Neural progenitor cell (in vitro differentiated cells): ENCODE results near the gene TMEM82. TPM values are rescaled to one million over a fixed set of nuclear protein-coding genes. Genes with fewer than 3 reads are reported as not detected.

Source experiments
- DNase-seq: peaks from one replicate; pipeline ENCODE4 v3.0.0-alpha.2; 2016; ENCODE audit warnings: low spot score
- H2AFZ ChIP-seq: fragments of 200-600 bp; sonication (generic); replicated peaks from 2 replicates; pipeline ENCODE4 v1.6.1; 2016; ENCODE audit warnings: antibody characterized with exemption
- H3F3A ChIP-seq: fragments of 200-600 bp; sonication (generic); 2 replicates; pipeline ENCODE4 v1.6.1; 2016; ENCODE audit warnings: antibody characterized with exemption, low read depth
- H3K27ac ChIP-seq: fragments of 200-600 bp; sonication (generic); 2 replicates; pipeline ENCODE4 v1.5.1; 2016; ENCODE audit warnings: mild to moderate bottlenecking
- H3K27me3 ChIP-seq: fragments of 200-600 bp; sonication (generic); 2 replicates; pipeline ENCODE4 v1.6.1; 2016; ENCODE audit warnings: mild to moderate bottlenecking, moderate library complexity
- H3K36me3 ChIP-seq: fragments of 200-600 bp; sonication (generic); 2 replicates; pipeline ENCODE4 v1.5.1; 2016
- H3K4me1 ChIP-seq: fragments of 200-600 bp; sonication (generic); 2 replicates; pipeline ENCODE4 v1.6.1; 2016; ENCODE audit warnings: mixed run types
- H3K4me2 ChIP-seq: fragments of 200-600 bp; sonication (generic); 2 replicates; pipeline ENCODE4 v1.6.1; 2016
- H3K4me3 ChIP-seq: fragments of 200-600 bp; sonication (generic); 2 replicates; pipeline ENCODE4 v1.5.1; 2016
- H3K79me2 ChIP-seq: fragments of 200-600 bp; sonication (generic); 2 replicates; pipeline ENCODE4 v1.6.1; 2016; ENCODE audit warnings: low read depth
- H3K9ac ChIP-seq: fragments of 200-600 bp; sonication (generic); 2 replicates; pipeline ENCODE4 v1.6.1; 2016
- H3K9me3 ChIP-seq: fragments of 200-600 bp; sonication (generic); 2 replicates; pipeline ENCODE4 v1.5.1; 2016; ENCODE audit warnings: low read depth
- H4K20me1 ChIP-seq: fragments of 200-600 bp; sonication (generic); 2 replicates; pipeline ENCODE4 v1.6.1; 2016; ENCODE audit warnings: low read depth
- H3K27ac Mint-ChIP-seq: 3 replicates; pipeline ENCODE4 v1.8.0; 2021; ENCODE audit warnings: mixed read lengths
- H3K27me3 Mint-ChIP-seq: 2 replicates; pipeline ENCODE4 v1.8.0; 2022; ENCODE audit warnings: low read depth, mild to moderate bottlenecking, inconsistent platforms, moderate library complexity, mixed read lengths; ENCODE audit not compliant: insufficient read depth
- H3K36me3 Mint-ChIP-seq: 3 replicates; pipeline ENCODE4 v1.8.0; 2021; ENCODE audit warnings: mixed read lengths
- H3K4me1 Mint-ChIP-seq: 3 replicates; pipeline ENCODE4 v1.8.0; 2021; ENCODE audit warnings: mixed read lengths
- H3K4me3 Mint-ChIP-seq: 3 replicates; pipeline ENCODE4 v1.8.0; 2021; ENCODE audit warnings: mild to moderate bottlenecking, moderate library complexity, mixed read lengths
- H3K9me3 Mint-ChIP-seq: 3 replicates; pipeline ENCODE4 v1.8.0; 2020; ENCODE audit warnings: mixed read lengths
- EZH2 ChIP-seq: fragments of 200-600 bp; sonication (generic); IDR thresholded peaks from 2 replicates; pipeline ENCODE4 v1.6.1; 2017; ENCODE audit warnings: antibody characterized with exemption, mild to moderate bottlenecking, moderate library complexity
- EZH2phosphoT487 ChIP-seq: fragments of 200-600 bp; sonication (generic); IDR thresholded peaks from 2 replicates; pipeline ENCODE4 v1.6.1; 2017; ENCODE audit warnings: antibody characterized with exemption
- total RNA-seq: library from RNA; depleted of rRNA; stranded (reverse); fragments of >200 nt; gene quantifications from 2 replicates; pipeline ENCODE4 v1.2.3, GENCODE V29; 2015; ENCODE audit warnings: low replicate concordance
- TF ChIP-seq, protein P1 (sequence below): fragments of 200-600 bp; sonication (generic); IDR thresholded peaks from 2 replicates; pipeline ENCODE4 v1.5.1; 2017; ENCODE audit warnings: antibody characterized with exemption, mild to moderate bottlenecking

Gene TMEM82
- total RNA-seq, 1 donor from 2014 or later, result not detected

DNA sequence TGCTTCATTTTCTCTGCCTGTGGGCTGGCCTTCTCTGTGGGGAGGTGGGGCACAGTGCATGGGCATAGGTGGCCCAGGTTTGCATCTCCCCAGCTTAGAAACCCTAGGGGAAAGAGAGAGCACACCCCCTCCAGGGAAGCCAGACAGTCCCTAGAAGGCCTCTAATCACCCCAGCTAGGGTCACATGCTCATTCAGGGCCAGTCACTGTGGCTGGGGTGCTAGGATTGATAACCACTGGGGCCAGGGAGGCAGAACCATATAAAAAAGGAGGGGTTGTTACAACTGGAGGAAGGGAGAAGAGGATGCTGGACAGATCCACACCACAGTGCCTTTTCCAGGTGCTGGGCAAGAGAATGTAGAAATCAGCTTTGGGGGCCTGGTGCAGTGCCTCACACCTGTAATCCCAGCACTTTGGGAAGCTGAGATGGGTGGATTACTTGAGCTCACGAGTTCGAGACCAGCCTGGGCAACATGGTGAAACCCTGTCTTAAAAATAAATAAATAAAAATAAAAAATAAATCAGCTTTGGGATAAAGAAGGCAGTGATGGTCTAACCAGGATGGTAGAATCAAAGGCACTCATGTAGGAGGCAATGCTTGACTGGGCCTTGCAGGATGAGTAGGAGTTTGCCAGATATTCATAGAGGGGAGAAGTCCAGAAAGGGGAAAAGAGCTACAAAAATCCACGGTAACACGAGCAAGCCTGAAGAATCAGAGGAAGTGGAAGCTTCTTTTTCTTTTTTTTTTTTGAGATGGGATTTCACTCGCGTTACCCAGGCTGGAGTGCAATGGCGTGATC, 35.8 kb downstream of the TMEM82 start:
- Histone ChIP-seq H3K79me2 (no peaks in the 10 kb centered on the region), H3K36me3 (no peaks in the 10 kb centered on the region), H3F3A (no peaks in the 10 kb centered on the region), H3K4me2 (no peak overlapping the region), H3K27me3 (no peaks in the 10 kb centered on the region), H4K20me1 (no peaks in the 10 kb centered on the region), H3K9me3 (no peaks in the 10 kb centered on the region), H3K9ac (no peak overlapping the region), H3K4me1 (no peaks in the 10 kb centered on the region), H3K27ac (no peak overlapping the region), H3K4me3 (no peak overlapping the region), H2AFZ (no peak overlapping the region)
- peaks cover 4% of the 10 kb centered on the region for H3K4me1 Mint-ChIP-seq
- TF ChIP-seq, protein P1, sequence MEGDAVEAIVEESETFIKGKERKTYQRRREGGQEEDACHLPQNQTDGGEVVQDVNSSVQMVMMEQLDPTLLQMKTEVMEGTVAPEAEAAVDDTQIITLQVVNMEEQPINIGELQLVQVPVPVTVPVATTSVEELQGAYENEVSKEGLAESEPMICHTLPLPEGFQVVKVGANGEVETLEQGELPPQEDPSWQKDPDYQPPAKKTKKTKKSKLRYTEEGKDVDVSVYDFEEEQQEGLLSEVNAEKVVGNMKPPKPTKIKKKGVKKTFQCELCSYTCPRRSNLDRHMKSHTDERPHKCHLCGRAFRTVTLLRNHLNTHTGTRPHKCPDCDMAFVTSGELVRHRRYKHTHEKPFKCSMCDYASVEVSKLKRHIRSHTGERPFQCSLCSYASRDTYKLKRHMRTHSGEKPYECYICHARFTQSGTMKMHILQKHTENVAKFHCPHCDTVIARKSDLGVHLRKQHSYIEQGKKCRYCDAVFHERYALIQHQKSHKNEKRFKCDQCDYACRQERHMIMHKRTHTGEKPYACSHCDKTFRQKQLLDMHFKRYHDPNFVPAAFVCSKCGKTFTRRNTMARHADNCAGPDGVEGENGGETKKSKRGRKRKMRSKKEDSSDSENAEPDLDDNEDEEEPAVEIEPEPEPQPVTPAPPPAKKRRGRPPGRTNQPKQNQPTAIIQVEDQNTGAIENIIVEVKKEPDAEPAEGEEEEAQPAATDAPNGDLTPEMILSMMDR, result no peak
- TF ChIP-seq EZH2phosphoT487, result no peak
- TF ChIP-seq EZH2, result no peak
- H3K4me3 Mint-ChIP-seq, result no peak overlapping the region
- H3K27ac Mint-ChIP-seq, result no peak overlapping the region
- H3K9me3 Mint-ChIP-seq, result no peaks in the 10 kb centered on the region
- no peak for DNase-seq
- H3K36me3 Mint-ChIP-seq, result peaks cover 9% of the 10 kb centered on the region
- no peaks in the 10 kb centered on the region for H3K27me3 Mint-ChIP-seq

DNA sequence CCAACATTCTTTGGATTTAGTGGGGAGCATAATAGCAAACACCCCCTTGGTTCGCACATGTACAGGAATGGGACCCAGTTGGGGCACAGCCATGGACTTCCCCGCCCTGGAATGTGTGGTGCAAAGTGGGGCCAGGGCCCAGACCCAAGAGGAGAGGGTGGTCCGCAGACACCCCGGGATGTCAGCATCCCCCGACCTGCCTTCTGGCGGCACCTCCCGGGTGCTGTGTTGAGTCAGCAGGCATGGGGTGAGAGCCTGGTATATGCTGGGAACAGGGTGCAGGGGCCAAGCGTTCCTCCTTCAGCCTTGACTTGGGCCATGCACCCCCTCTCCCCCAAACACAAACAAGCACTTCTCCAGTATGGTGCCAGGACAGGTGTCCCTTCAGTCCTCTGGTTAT, 43.4 kb downstream of the TMEM82 start:
- Histone ChIP-seq H3K27me3 (no peaks in the 10 kb centered on the region), H3K9me3 (no peaks in the 10 kb centered on the region), H3K4me3 (no peak overlapping the region), H3K4me2 (no peak overlapping the region), H3K27ac (no peak overlapping the region), H3K36me3 (no peaks in the 10 kb centered on the region), H3K9ac (no peak overlapping the region), H3F3A (no peaks in the 10 kb centered on the region), H3K79me2 (no peaks in the 10 kb centered on the region), H4K20me1 (no peaks in the 10 kb centered on the region), H2AFZ (no peak overlapping the region), H3K4me1 (no peaks in the 10 kb centered on the region)
- Mint-ChIP-seq H3K36me3 (no peaks in the 10 kb centered on the region), H3K4me1 (peaks cover 5% of the 10 kb centered on the region), H3K4me3 (no peak overlapping the region), H3K27me3 (peaks cover 2% of the 10 kb centered on the region), H3K27ac (no peak overlapping the region), H3K9me3 (no peaks in the 10 kb centered on the region)
- TF ChIP-seq, protein P1, result no peak
- TF ChIP-seq EZH2phosphoT487, result no peak
- no peak for TF ChIP-seq EZH2
- no peak for DNase-seq

DNA sequence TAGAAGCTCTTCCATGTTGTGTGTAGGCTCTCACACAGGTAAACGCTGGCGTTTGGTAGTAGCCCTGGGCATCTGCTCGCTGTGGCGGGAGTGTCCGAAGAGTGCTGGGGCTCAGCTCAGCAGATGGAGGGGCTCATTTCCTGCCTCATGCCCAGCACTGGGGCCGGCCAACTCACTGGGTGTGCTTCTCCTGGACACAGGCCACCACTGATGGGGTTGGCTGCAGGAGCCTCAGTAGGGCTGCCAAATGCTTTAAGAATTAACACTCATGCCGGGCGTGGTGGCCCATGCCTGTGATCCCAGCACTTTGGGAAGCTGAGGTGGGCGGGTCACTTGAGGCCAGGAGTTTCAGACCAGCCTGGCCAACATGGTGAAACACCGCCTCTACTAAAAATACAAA, 44.3 kb downstream of the TMEM82 start:
- Histone ChIP-seq H3F3A (no peaks in the 10 kb centered on the region), H2AFZ (no peak overlapping the region), H3K4me1 (no peaks in the 10 kb centered on the region), H3K27me3 (no peaks in the 10 kb centered on the region), H3K27ac (no peak overlapping the region), H4K20me1 (no peaks in the 10 kb centered on the region), H3K79me2 (no peaks in the 10 kb centered on the region), H3K4me3 (no peak overlapping the region), H3K36me3 (no peaks in the 10 kb centered on the region), H3K9ac (no peak overlapping the region), H3K9me3 (no peaks in the 10 kb centered on the region), H3K4me2 (no peak overlapping the region)
- TF ChIP-seq EZH2phosphoT487, result no peak
- H3K27ac Mint-ChIP-seq, result no peak overlapping the region
- peaks cover 5% of the 10 kb centered on the region for H3K4me1 Mint-ChIP-seq
- peaks cover 2% of the 10 kb centered on the region for H3K27me3 Mint-ChIP-seq
- DNase-seq, result no peak
- H3K4me3 Mint-ChIP-seq, result no peak overlapping the region
- H3K36me3 Mint-ChIP-seq, result no peaks in the 10 kb centered on the region
- H3K9me3 Mint-ChIP-seq, result no peaks in the 10 kb centered on the region

DNA sequence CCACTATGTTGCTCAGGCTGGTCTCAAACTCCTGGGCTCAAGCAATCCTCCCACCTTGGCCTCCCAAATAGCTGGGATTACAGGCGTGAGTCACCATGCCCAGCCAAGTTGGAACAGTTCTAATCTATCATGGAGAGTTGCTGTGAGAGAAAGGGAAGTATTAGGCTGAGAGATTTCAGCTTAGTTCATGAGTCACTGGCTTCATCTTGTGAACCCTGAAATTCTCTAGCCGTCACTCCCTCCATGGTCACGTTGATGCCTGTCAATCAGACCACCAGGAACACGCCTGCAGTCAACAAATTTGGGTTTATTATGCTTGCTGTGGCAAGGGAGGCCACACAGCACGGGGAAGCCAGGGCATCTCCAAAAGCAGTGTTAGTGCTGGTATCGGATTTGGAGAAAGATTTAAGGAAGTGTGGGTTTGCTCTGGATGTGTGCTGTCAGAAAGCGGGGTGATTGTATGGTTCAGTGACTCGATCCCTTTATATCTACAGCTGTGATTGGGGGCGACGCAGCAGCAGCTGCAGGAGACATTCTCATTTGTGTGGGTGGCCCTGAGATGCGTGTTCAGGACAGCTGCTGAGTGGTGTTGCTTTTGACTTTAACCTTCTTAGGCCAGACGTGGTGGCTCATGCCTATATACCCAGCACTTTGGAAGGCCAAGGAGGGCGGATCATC, 46.5 kb downstream of the TMEM82 start:
- Mint-ChIP-seq H3K27ac (no peak overlapping the region), H3K9me3 (no peaks in the 10 kb centered on the region), H3K27me3 (peaks cover 2% of the 10 kb centered on the region), H3K4me1 (peaks cover 14% of the 10 kb centered on the region), H3K36me3 (no peaks in the 10 kb centered on the region), H3K4me3 (no peak overlapping the region)
- no peaks in the 10 kb centered on the region for H3K79me2 ChIP-seq
- no peaks in the 10 kb centered on the region for H3F3A ChIP-seq
- H2AFZ ChIP-seq, result no peak overlapping the region
- H4K20me1 ChIP-seq, result no peaks in the 10 kb centered on the region
- H3K9me3 ChIP-seq, result no peaks in the 10 kb centered on the region
- H3K36me3 ChIP-seq, result no peaks in the 10 kb centered on the region
- no peak for DNase-seq
- no peaks in the 10 kb centered on the region for H3K27me3 ChIP-seq
- H3K4me1 ChIP-seq, result no peaks in the 10 kb centered on the region
- no peak overlapping the region for H3K9ac ChIP-seq
- no peak overlapping the region for H3K4me3 ChIP-seq
- H3K27ac ChIP-seq, result no peak overlapping the region
- H3K4me2 ChIP-seq, result no peak overlapping the region
- TF ChIP-seq, protein P1, result no peak
- TF ChIP-seq EZH2phosphoT487 (no peak), EZH2 (no peak)
